ENCODE results near the gene EXOC6B.

Gene EXOC6B

GRCh38 chr2:72863046-72863445, 37.2 kb upstream of the EXOC6B start:
- ATAC-seq = no peak
- TF ChIP-seq POU6F1 (CRISPR knock-in tag; IDR thresholded peaks at IDR 0.05; ENCODE audit: borderline replicate concordance, low read depth) = no peak
- TF ChIP-seq RARB (CRISPR knock-in tag; IDR thresholded peaks at IDR 0.05) = no peak
- TF ChIP-seq TSHZ2 (CRISPR knock-in tag; IDR thresholded peaks at IDR 0.05) = no peak
- no peak for TF ChIP-seq OSR1 (CRISPR knock-in tag; IDR thresholded peaks at IDR 0.05)
- no peak for TF ChIP-seq BACH2 (CRISPR knock-in tag; IDR thresholded peaks at IDR 0.05; ENCODE audit: borderline replicate concordance)
- TF ChIP-seq ZC3H10 (CRISPR knock-in tag; IDR thresholded peaks at IDR 0.05) = no peak
- no peak for TF ChIP-seq ZNF70 (CRISPR knock-in tag; IDR thresholded peaks at IDR 0.05)
- TF ChIP-seq TCF4 (CRISPR knock-in tag; IDR thresholded peaks at IDR 0.05; ENCODE audit: borderline replicate concordance) = no peak
- TF ChIP-seq ESRRG (CRISPR knock-in tag; IDR thresholded peaks at IDR 0.05) = no peak
- no peak for TF ChIP-seq SNAI2 (CRISPR knock-in tag; IDR thresholded peaks at IDR 0.05)
- no peak for TF ChIP-seq ZNF8 (CRISPR knock-in tag; IDR thresholded peaks at IDR 0.05)

- no peak for TF ChIP-seq ZC3H10 (CRISPR knock-in tag; IDR thresholded peaks at IDR 0.05)
- TF ChIP-seq ZFP3 (CRISPR knock-in tag; IDR thresholded peaks at IDR 0.05) = peak; percentile 62; the same call in 1 of the 2 replicates
- peak; percentile 100 for ATAC-seq
Observed at GRCh38 chr2:72862239-72862988, 36.6 kb upstream of the EXOC6B start.

- ATAC-seq = peak; percentile 79
- no peak for TF ChIP-seq BACH2 (CRISPR knock-in tag; IDR thresholded peaks at IDR 0.05; ENCODE audit: borderline replicate concordance)
- no peak for TF ChIP-seq POU6F1 (CRISPR knock-in tag; IDR thresholded peaks at IDR 0.05; ENCODE audit: borderline replicate concordance, low read depth)
- TF ChIP-seq RARB (CRISPR knock-in tag; IDR thresholded peaks at IDR 0.05) = no peak
- TF ChIP-seq PPARA (CRISPR knock-in tag; IDR thresholded peaks at IDR 0.05; ENCODE audit: borderline replicate concordance) = no peak
- TF ChIP-seq GLIS3 (CRISPR knock-in tag; IDR thresholded peaks at IDR 0.05) = no peak
- TF ChIP-seq CSRNP3 (CRISPR knock-in tag; IDR thresholded peaks at IDR 0.05) = no peak
Observed at GRCh38 chr2:72859831-72860262, 34.0 kb upstream of the EXOC6B start.

- no peak for ATAC-seq
Observed at GRCh38 chr2:72851333-72851732, 25.5 kb upstream of the EXOC6B start.

More at GRCh38 chr2:72851333-72851732, 25.5 kb upstream of the EXOC6B start:
- no peak for TF ChIP-seq ZFP30 (CRISPR knock-in tag; IDR thresholded peaks at IDR 0.05)
- TF ChIP-seq OSR1 (CRISPR knock-in tag; IDR thresholded peaks at IDR 0.05) = no peak
- TF ChIP-seq CREB5 (CRISPR knock-in tag; IDR thresholded peaks at IDR 0.05; ENCODE audit: low read depth) = no peak
- TF ChIP-seq PATZ1 (CRISPR knock-in tag; IDR thresholded peaks at IDR 0.05; ENCODE audit: borderline replicate concordance) = no peak
- TF ChIP-seq PPARA (CRISPR knock-in tag; IDR thresholded peaks at IDR 0.05; ENCODE audit: borderline replicate concordance) = no peak
- no peak for TF ChIP-seq BACH2 (CRISPR knock-in tag; IDR thresholded peaks at IDR 0.05; ENCODE audit: borderline replicate concordance)
- no peak for TF ChIP-seq ZNF565 (CRISPR knock-in tag; conservative IDR thresholded peaks at IDR 0.05; ENCODE audit: low read depth)
- TF ChIP-seq CSRNP3 (CRISPR knock-in tag; IDR thresholded peaks at IDR 0.05) = no peak
- no peak for TF ChIP-seq ZNF70 (CRISPR knock-in tag; IDR thresholded peaks at IDR 0.05)
- no peak for TF ChIP-seq SNAI2 (CRISPR knock-in tag; IDR thresholded peaks at IDR 0.05)

All from SK-N-SH treated with all-trans-retinoic acid at 6 μM for 48 hours (cell line).